ENCODE results near the gene AGK. TPM values are rescaled to one million over a fixed set of nuclear protein-coding genes. Genes with fewer than 3 reads are reported as not detected.

Gene AGK
- total RNA-seq, 1 experiment from 2014 or later, result 32.6 TPM

DNA sequence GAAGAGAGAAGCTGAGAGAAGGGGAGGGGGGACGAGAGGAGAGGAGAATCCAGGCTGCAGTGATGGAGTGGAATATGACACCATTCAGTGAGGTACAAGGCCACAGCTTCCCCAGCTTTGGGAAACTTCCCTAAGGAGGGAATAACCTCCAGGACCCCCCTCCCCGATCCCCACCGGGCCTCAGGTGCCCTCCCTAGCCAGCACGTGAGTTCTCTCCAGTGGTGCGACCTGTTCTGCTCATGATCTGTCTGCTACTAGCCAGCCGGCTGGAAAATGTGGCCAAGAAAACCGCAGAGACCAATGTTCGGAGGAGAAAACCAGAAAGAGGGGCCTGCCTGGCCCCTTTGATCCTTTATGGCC lies 39.9 kb upstream of the AGK start:
- Histone ChIP-seq H3K27me3 (ENCODE audit: control insufficient read depth, insufficient read depth, low read length) (peaks cover 19% of the 10 kb centered on the region), H3K27ac (ENCODE audit: low read length) (no peak overlapping the region), H3K9me3 (ENCODE audit: control insufficient read depth, insufficient read depth, low read depth, low read length) (no peaks in the 10 kb centered on the region), H3K36me3 (ENCODE audit: control insufficient read depth, insufficient read depth, low read length) (no peaks in the 10 kb centered on the region), H3K4me1 (ENCODE audit: control insufficient read depth, insufficient read depth, low read length) (peaks cover 3% of the 10 kb centered on the region; the same call in 1 of the 2 replicates), H3K4me3 (ENCODE audit: low read depth in 2 of 2, low read length in 2 of 2) (peak overlapping the region in 1 of 2 experiments; percentile 4; a peak in 1 of 4 replicates)
- ATAC-seq, result no peak
- TF ChIP-seq POLR2AphosphoS5 (IDR thresholded peaks at IDR 0.05; ENCODE audit: low read depth, low read length), result no peak
- no peak for DNase-seq (ENCODE audit: low read depth, low spot score)
- ChIA-PET POLR2A (no interaction called here), CTCF (no interaction called here)
- BruUV-seq (replicated peaks), result no TSS peak
- in situ Hi-C loops (cut with HindIII; ENCODE audit: low pct_unique_long_range_greater_than_20kb, low sequenced_read_pairs) (no loop called here), intact Hi-C loops (cut with micrococcal nuclease; ENCODE audit: unreplicated experiment) (no loop called here)

DNA sequence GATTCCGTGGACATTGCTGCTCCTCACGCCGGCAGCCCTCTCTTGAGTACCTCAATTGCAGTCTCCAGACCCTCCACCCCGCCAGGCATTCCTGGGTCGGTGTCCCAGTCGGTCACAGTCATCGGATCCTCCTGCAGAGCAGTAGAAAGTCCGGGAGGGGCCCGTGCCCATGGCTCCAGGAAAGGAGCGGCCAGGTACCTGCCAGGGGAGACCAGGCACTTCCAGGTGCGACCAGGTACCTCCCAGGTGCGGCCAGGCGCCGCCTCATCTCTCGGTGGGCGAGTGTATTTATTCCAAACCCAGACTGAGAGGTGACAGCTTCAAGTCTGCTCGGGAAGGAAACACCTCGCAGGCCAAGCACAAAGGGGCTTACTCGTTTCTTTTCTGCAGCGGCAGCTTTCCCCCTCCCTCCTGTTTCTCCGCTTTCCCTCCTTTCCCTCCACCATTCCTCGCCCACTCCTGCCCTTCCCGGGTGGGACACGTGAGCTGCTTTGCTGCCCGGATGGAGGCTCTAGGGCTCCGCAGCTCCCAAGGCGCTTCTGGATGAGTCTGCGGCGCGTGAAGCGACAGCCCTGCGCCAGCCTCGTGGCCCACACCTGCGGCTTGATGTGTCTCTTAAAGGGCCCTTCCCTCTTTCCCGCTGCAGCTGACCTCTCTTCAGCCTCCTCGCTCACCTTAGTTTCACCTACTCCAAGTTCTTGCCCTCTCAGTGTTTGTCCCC lies 39.4 kb upstream of the AGK start:
- DNase-seq (ENCODE audit: low read depth, low spot score) (no peak), ATAC-seq (peak; percentile 70)
- Histone ChIP-seq H3K27ac (ENCODE audit: low read length) (no peak overlapping the region), H3K4me3 (ENCODE audit: low read depth in 2 of 2, low read length in 2 of 2) (peak overlapping the region; percentile 12 to 38), H3K9me3 (ENCODE audit: control insufficient read depth, insufficient read depth, low read depth, low read length) (no peaks in the 10 kb centered on the region), H3K4me1 (ENCODE audit: control insufficient read depth, insufficient read depth, low read length) (peaks cover 3% of the 10 kb centered on the region; the same call in 1 of the 2 replicates), H3K27me3 (ENCODE audit: control insufficient read depth, insufficient read depth, low read length) (peaks cover 19% of the 10 kb centered on the region), H3K36me3 (ENCODE audit: control insufficient read depth, insufficient read depth, low read length) (no peaks in the 10 kb centered on the region)
- BruUV-seq (replicated peaks), result no TSS peak
- intact Hi-C loops (cut with micrococcal nuclease; ENCODE audit: unreplicated experiment) (no loop called here), in situ Hi-C loops (cut with HindIII; ENCODE audit: low pct_unique_long_range_greater_than_20kb, low sequenced_read_pairs) (no loop called here)
- POLR2A ChIA-PET, result no interaction called here
- TF ChIP-seq SIN3A (IDR thresholded peaks at IDR 0.05; ENCODE audit: borderline replicate concordance, insufficient read depth, low read depth, low read length) (no peak), TCF7L2 (IDR thresholded peaks at IDR 0.05; ENCODE audit: low read depth, low read length) (no peak), POLR2AphosphoS5 (IDR thresholded peaks at IDR 0.05; ENCODE audit: low read depth, low read length) (no peak)
- TF ChIP-seq, protein P1, sequence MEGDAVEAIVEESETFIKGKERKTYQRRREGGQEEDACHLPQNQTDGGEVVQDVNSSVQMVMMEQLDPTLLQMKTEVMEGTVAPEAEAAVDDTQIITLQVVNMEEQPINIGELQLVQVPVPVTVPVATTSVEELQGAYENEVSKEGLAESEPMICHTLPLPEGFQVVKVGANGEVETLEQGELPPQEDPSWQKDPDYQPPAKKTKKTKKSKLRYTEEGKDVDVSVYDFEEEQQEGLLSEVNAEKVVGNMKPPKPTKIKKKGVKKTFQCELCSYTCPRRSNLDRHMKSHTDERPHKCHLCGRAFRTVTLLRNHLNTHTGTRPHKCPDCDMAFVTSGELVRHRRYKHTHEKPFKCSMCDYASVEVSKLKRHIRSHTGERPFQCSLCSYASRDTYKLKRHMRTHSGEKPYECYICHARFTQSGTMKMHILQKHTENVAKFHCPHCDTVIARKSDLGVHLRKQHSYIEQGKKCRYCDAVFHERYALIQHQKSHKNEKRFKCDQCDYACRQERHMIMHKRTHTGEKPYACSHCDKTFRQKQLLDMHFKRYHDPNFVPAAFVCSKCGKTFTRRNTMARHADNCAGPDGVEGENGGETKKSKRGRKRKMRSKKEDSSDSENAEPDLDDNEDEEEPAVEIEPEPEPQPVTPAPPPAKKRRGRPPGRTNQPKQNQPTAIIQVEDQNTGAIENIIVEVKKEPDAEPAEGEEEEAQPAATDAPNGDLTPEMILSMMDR (IDR thresholded peaks at IDR 0.05), result no peak
- TF ChIP-seq, protein P2, sequence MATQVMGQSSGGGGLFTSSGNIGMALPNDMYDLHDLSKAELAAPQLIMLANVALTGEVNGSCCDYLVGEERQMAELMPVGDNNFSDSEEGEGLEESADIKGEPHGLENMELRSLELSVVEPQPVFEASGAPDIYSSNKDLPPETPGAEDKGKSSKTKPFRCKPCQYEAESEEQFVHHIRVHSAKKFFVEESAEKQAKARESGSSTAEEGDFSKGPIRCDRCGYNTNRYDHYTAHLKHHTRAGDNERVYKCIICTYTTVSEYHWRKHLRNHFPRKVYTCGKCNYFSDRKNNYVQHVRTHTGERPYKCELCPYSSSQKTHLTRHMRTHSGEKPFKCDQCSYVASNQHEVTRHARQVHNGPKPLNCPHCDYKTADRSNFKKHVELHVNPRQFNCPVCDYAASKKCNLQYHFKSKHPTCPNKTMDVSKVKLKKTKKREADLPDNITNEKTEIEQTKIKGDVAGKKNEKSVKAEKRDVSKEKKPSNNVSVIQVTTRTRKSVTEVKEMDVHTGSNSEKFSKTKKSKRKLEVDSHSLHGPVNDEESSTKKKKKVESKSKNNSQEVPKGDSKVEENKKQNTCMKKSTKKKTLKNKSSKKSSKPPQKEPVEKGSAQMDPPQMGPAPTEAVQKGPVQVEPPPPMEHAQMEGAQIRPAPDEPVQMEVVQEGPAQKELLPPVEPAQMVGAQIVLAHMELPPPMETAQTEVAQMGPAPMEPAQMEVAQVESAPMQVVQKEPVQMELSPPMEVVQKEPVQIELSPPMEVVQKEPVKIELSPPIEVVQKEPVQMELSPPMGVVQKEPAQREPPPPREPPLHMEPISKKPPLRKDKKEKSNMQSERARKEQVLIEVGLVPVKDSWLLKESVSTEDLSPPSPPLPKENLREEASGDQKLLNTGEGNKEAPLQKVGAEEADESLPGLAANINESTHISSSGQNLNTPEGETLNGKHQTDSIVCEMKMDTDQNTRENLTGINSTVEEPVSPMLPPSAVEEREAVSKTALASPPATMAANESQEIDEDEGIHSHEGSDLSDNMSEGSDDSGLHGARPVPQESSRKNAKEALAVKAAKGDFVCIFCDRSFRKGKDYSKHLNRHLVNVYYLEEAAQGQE (IDR thresholded peaks at IDR 0.05; ENCODE audit: insufficient read depth in 1 of 2, low read depth in 2 of 2, low read length in 1 of 2), result no peak
- CTCF ChIA-PET, result no interaction called here

DNA sequence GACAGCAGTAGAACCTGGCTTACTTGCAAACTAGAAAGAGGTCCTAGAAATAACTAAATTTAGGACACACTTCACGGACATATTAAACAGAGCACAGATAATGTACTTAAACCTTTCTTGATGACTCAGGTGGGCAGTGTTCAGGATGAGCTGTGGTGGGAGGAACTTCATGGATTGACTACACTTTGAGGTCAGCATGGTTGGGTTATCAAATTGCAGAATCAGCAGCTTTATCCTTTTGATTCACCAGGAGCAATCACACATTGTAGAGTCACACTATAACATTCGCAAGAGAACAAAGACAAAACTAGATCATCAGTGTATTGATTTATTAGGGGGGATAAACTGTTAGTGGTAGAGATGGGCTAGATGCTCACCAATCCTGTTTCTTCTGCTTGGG lies 38.6 kb upstream of the AGK start:
- peaks cover 3% of the 10 kb centered on the region; the same call in 1 of the 2 replicates for H3K4me1 ChIP-seq (ENCODE audit: control insufficient read depth, insufficient read depth, low read length)
- no peaks in the 10 kb centered on the region for H3K9me3 ChIP-seq (ENCODE audit: control insufficient read depth, insufficient read depth, low read depth, low read length)
- in situ Hi-C loops (cut with HindIII; ENCODE audit: low pct_unique_long_range_greater_than_20kb, low sequenced_read_pairs) (no loop called here), intact Hi-C loops (cut with micrococcal nuclease; ENCODE audit: unreplicated experiment) (no loop called here)
- ATAC-seq (no peak), DNase-seq (ENCODE audit: low read depth, low spot score) (no peak)
- BruUV-seq (replicated peaks), result no TSS peak
- ChIA-PET CTCF (no interaction called here), POLR2A (no interaction called here)
- H3K27ac ChIP-seq (ENCODE audit: low read length), result no peak overlapping the region
- H3K4me3 ChIP-seq (ENCODE audit: low read depth in 2 of 2, low read length in 2 of 2), result peak overlapping the region in 1 of 2 experiments; percentile 38; a peak in 1 of 4 replicates
- peaks cover 19% of the 10 kb centered on the region for H3K27me3 ChIP-seq (ENCODE audit: control insufficient read depth, insufficient read depth, low read length)
- TF ChIP-seq TCF7L2 (IDR thresholded peaks at IDR 0.05; ENCODE audit: low read depth, low read length) (no peak), SIN3A (IDR thresholded peaks at IDR 0.05; ENCODE audit: borderline replicate concordance, insufficient read depth, low read depth, low read length) (no peak), POLR2AphosphoS5 (IDR thresholded peaks at IDR 0.05; ENCODE audit: low read depth, low read length) (no peak)
- TF ChIP-seq, protein P1 (IDR thresholded peaks at IDR 0.05), result no peak
- TF ChIP-seq, protein P2 (IDR thresholded peaks at IDR 0.05; ENCODE audit: insufficient read depth in 1 of 2, low read depth in 2 of 2, low read length in 1 of 2), result no peak
- H3K36me3 ChIP-seq (ENCODE audit: control insufficient read depth, insufficient read depth, low read length), result no peaks in the 10 kb centered on the region

Measured in Panc1 (cell line).